Caco-2 (cell line): ENCODE measurements around the gene TGFA. TPM values are rescaled to one million over a fixed set of nuclear protein-coding genes. Genes with fewer than 3 reads are reported as not detected.

Source experiments
- BruUV-seq: library from RNA; stranded (reverse); fragments of 400-500 nt; replicated peaks from 2 replicates; lab custom pipeline; 2021; lab: Mats Ljungman, UMichigan
- CTCF ChIA-PET: fragments of 300-600 bp; sonication (Branson Sonifier 250); formaldehyde crosslinking; loops from one replicate; lab custom pipeline; 2022; ENCODE audit warnings: antibody characterized with exemption; lab: Charles Lee
- POLR2A ChIA-PET: fragments of 300-600 bp; sonication (Branson Sonifier 250); formaldehyde crosslinking; loops from one replicate; lab custom pipeline; 2022; ENCODE audit warnings: antibody characterized with exemption; lab: Charles Lee
- DNase-seq, 2 experiments: peaks; one replicate each; pipeline versions ENCODE4 v3.0.0 to v3.0.0-alpha.2; 2020 to 2022
- H3K27me3 ChIP-seq: replicated peaks from 2 replicates; pipeline ENCODE4 v1.6.0; 2011; ENCODE audit warnings: low read length; ENCODE audit not compliant: control insufficient read depth, insufficient read depth
- H3K36me3 ChIP-seq: 2 replicates; pipeline ENCODE4 v1.5.1; 2011; ENCODE audit warnings: low read length; ENCODE audit not compliant: control insufficient read depth, insufficient read depth
- H3K4me1 ChIP-seq: fragments of 250-450 bp; sonication (Bioruptor Pico); 2 replicates; pipeline ENCODE4 v1.5.1; 2020; ENCODE audit warnings: mild to moderate bottlenecking
- H3K4me3 ChIP-seq: 2 replicates; pipeline ENCODE4 v1.5.1; 2011; ENCODE audit warnings: low read depth, mild to moderate bottlenecking, control low read depth, low read length
- H3K9me3 ChIP-seq: fragments of 250-450 bp; sonication (Bioruptor Pico); 2 replicates; pipeline ENCODE4 v1.5.1; 2020; ENCODE audit warnings: mild to moderate bottlenecking, moderate library complexity
- H3K27ac Mint-ChIP-seq: one replicate; pipeline ENCODE4 v1.8.0; 2022; ENCODE audit warnings: mixed read lengths; ENCODE audit not compliant: unreplicated experiment
- H3K27me3 Mint-ChIP-seq: one replicate; pipeline ENCODE4 v1.8.0; 2022; ENCODE audit warnings: mixed read lengths; ENCODE audit not compliant: insufficient read depth, unreplicated experiment
- H3K36me3 Mint-ChIP-seq: one replicate; pipeline ENCODE4 v1.8.0; 2022; ENCODE audit warnings: mild to moderate bottlenecking, mixed read lengths; ENCODE audit not compliant: insufficient read depth, unreplicated experiment
- H3K4me1 Mint-ChIP-seq: one replicate; pipeline ENCODE4 v1.8.0; 2022; ENCODE audit warnings: low read depth, mixed read lengths; ENCODE audit not compliant: unreplicated experiment
- H3K4me3 Mint-ChIP-seq: one replicate; pipeline ENCODE4 v1.8.0; 2022; ENCODE audit warnings: mild to moderate bottlenecking, moderate library complexity, mixed read lengths; ENCODE audit not compliant: unreplicated experiment
- H3K9me3 Mint-ChIP-seq: one replicate; pipeline ENCODE4 v1.8.0; 2022; ENCODE audit warnings: mixed read lengths; ENCODE audit not compliant: unreplicated experiment
- intact Hi-C: fragments of 100-400 bp; cut with micrococcal nuclease; formaldehyde crosslinking; loops from one replicate; pipeline ENCODE4 v1.10.0; 2022; ENCODE audit not compliant: unreplicated experiment
- total RNA-seq: library from RNA; stranded (reverse); gene quantifications from 2 replicates; pipeline ENCODE4 v1.2.3, GENCODE V29; 2022
- TF ChIP-seq, protein P1 (sequence below), 2 experiments: fragments of 200-600 bp in 1 of 2; IDR thresholded peaks; 1 replicate in 1 of 2; 2 replicates in 1 of 2; pipeline versions ENCODE4 v1.5.1 to v1.8.0; 2011 to 2022; ENCODE audit warnings: antibody characterized with exemption in 1 of 2, control low read depth in 1 of 2, inconsistent platforms in 1 of 2, low read depth in 1 of 2, low read length in 1 of 2, mild to moderate bottlenecking in 1 of 2, moderate library complexity in 1 of 2; ENCODE audit not compliant: insufficient read depth in 1 of 2, severe bottlenecking in 1 of 2, unreplicated experiment in 1 of 2

TGFA gene
- total RNA-seq, 1 experiment from 2014 or later: 0.70 TPM

- no peak for DNase-seq
- Histone ChIP-seq H3K27me3 (no peaks in the 10 kb centered on the region), H3K36me3 (no peaks in the 10 kb centered on the region), H3K9me3 (no peaks in the 10 kb centered on the region), H3K4me1 (no peaks in the 10 kb centered on the region), H3K4me3 (no peak overlapping the region)
- ChIA-PET POLR2A (no interaction called here), CTCF (no interaction called here)
- peaks cover 6% of the 10 kb centered on the region for H3K27me3 Mint-ChIP-seq
- H3K4me3 Mint-ChIP-seq: no peak overlapping the region
- H3K36me3 Mint-ChIP-seq: no peaks in the 10 kb centered on the region
- H3K4me1 Mint-ChIP-seq: no peaks in the 10 kb centered on the region
- intact Hi-C loops: no loop called here
- TF ChIP-seq, protein P1, sequence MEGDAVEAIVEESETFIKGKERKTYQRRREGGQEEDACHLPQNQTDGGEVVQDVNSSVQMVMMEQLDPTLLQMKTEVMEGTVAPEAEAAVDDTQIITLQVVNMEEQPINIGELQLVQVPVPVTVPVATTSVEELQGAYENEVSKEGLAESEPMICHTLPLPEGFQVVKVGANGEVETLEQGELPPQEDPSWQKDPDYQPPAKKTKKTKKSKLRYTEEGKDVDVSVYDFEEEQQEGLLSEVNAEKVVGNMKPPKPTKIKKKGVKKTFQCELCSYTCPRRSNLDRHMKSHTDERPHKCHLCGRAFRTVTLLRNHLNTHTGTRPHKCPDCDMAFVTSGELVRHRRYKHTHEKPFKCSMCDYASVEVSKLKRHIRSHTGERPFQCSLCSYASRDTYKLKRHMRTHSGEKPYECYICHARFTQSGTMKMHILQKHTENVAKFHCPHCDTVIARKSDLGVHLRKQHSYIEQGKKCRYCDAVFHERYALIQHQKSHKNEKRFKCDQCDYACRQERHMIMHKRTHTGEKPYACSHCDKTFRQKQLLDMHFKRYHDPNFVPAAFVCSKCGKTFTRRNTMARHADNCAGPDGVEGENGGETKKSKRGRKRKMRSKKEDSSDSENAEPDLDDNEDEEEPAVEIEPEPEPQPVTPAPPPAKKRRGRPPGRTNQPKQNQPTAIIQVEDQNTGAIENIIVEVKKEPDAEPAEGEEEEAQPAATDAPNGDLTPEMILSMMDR (IDR thresholded peaks at IDR 0.05; ENCODE audit: insufficient read depth in 1 of 2, low read depth in 1 of 2, low read length in 1 of 2, severe bottlenecking in 1 of 2, unreplicated experiment in 1 of 2): no peak
- no TSS peak for BruUV-seq
- no peak overlapping the region for H3K27ac Mint-ChIP-seq
- H3K9me3 Mint-ChIP-seq: no peaks in the 10 kb centered on the region
These were observed 69.5 kb downstream of the TGFA start for GRCh38 chr2:70484086-70484485.

- Mint-ChIP-seq H3K4me3 (no peak overlapping the region), H3K4me1 (no peaks in the 10 kb centered on the region), H3K36me3 (no peaks in the 10 kb centered on the region), H3K27me3 (no peaks in the 10 kb centered on the region), H3K9me3 (no peaks in the 10 kb centered on the region), H3K27ac (no peak overlapping the region)
- no peak overlapping the region for H3K4me3 ChIP-seq
- H3K27me3 ChIP-seq: no peaks in the 10 kb centered on the region
- no peaks in the 10 kb centered on the region for H3K9me3 ChIP-seq
- POLR2A ChIA-PET: no interaction called here
- TF ChIP-seq, protein P1 (IDR thresholded peaks at IDR 0.05; ENCODE audit: insufficient read depth in 1 of 2, low read depth in 1 of 2, low read length in 1 of 2, severe bottlenecking in 1 of 2, unreplicated experiment in 1 of 2): no peak
- no peak for DNase-seq
- intact Hi-C loops: no loop called here
- H3K4me1 ChIP-seq: no peaks in the 10 kb centered on the region
- H3K36me3 ChIP-seq: no peaks in the 10 kb centered on the region
- BruUV-seq: no TSS peak
- CTCF ChIA-PET: no interaction called here
These were observed 71.2 kb downstream of the TGFA start for GRCh38 chr2:70482401-70482800.

DNA sequence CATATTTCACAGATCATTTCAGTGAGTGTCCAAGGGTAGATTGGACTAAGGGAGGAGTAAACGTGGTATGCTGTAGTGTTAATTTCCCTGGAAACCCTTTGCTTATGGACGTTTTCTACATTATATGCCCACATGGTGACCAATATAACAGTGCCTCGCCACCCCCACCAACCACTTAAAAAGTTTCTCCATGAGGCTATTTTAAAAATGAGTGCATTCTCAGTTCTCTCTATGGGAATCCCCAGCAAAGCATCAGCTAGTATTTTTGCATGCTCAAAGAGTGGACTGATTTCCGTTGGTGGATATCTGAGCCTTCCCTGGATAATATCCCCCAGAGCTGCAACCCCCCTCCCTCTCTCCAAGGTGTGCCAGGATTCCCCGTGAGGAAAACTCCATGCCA, 73.2 kb downstream of the TGFA start:
- H3K9me3 Mint-ChIP-seq: no peaks in the 10 kb centered on the region
- Histone ChIP-seq H3K36me3 (no peaks in the 10 kb centered on the region), H3K4me1 (0 out of 2 replicates have a peak, but pooled peaks cover 4% of the 10 kb centered on the region), H3K9me3 (no peaks in the 10 kb centered on the region), H3K27me3 (no peaks in the 10 kb centered on the region), H3K4me3 (no peak overlapping the region)
- no peak overlapping the region for H3K4me3 Mint-ChIP-seq
- DNase-seq: no peak
- intact Hi-C loops: no loop called here
- ChIA-PET CTCF (no interaction called here), POLR2A (no interaction called here)
- H3K36me3 Mint-ChIP-seq: no peaks in the 10 kb centered on the region
- BruUV-seq: no TSS peak
- no peaks in the 10 kb centered on the region for H3K27me3 Mint-ChIP-seq
- TF ChIP-seq, protein P1 (IDR thresholded peaks at IDR 0.05; ENCODE audit: insufficient read depth in 1 of 2, low read depth in 1 of 2, low read length in 1 of 2, severe bottlenecking in 1 of 2, unreplicated experiment in 1 of 2): no peak
- no peak overlapping the region for H3K27ac Mint-ChIP-seq
- H3K4me1 Mint-ChIP-seq: no peaks in the 10 kb centered on the region
